Right lobe of liver (tissue), 4 donors: ENCODE results near the gene TBX1.

Experiments
- CTCF ChIP-seq, 4 donors: fragments of 200-600 bp in 3 of 4; fragments of 450-650 bp in 1 of 4; IDR thresholded peaks; one replicate each; pipeline versions ENCODE4 v1.5.1 to v1.8.0; 2016 to 2022; ENCODE audit warnings: antibody characterized with exemption in 4 of 4, mild to moderate bottlenecking in 2 of 4
- POLR2A ChIP-seq: fragments of 450-650 bp; IDR thresholded peaks from one replicate; pipeline ENCODE4 v1.6.1; 2017; ENCODE audit warnings: antibody characterized with exemption, mild to moderate bottlenecking
- donor health status: DM: no; HTN: no; CAD: no.
- donor health status: DM: no; HTN: no; CAD: no.
- donor health status: DM: no; HTN: yes; CAD: no.

GRCh38 chr22:19807914-19808872 is 47.6 kb downstream of the TBX1 start:
- TF ChIP-seq CTCF (IDR thresholded peaks at IDR 0.05), result no peak
- no peak for TF ChIP-seq POLR2A
